Glutamatergic neuron (in vitro differentiated cells): ENCODE results near the gene WWOX. TPM values are rescaled to one million over a fixed set of nuclear protein-coding genes. Genes with fewer than 3 reads are reported as not detected.

ENCODE experiments used
- DNase-seq: peaks from one replicate; pipeline ENCODE4 v3.0.0; 2022
- H3K27ac Mint-ChIP-seq: one replicate; pipeline ENCODE4 v1.8.0; 2020; ENCODE audit warnings: mild to moderate bottlenecking, mixed read lengths, inconsistent platforms; ENCODE audit not compliant: unreplicated experiment
- H3K27me3 Mint-ChIP-seq: one replicate; pipeline ENCODE4 v1.8.0; 2020; ENCODE audit warnings: mild to moderate bottlenecking, moderate library complexity, mixed read lengths, inconsistent platforms; ENCODE audit not compliant: unreplicated experiment
- H3K36me3 Mint-ChIP-seq: one replicate; pipeline ENCODE4 v1.8.0; 2020; ENCODE audit warnings: mild to moderate bottlenecking, mixed read lengths, inconsistent platforms; ENCODE audit not compliant: unreplicated experiment
- H3K4me1 Mint-ChIP-seq: one replicate; pipeline ENCODE4 v1.8.0; 2020; ENCODE audit warnings: mild to moderate bottlenecking, low read depth, mixed read lengths, inconsistent platforms; ENCODE audit not compliant: unreplicated experiment
- H3K4me3 Mint-ChIP-seq: one replicate; pipeline ENCODE4 v1.8.0; 2020; ENCODE audit warnings: mild to moderate bottlenecking, mixed read lengths, inconsistent platforms; ENCODE audit not compliant: unreplicated experiment
- H3K9me3 Mint-ChIP-seq: one replicate; pipeline ENCODE4 v1.8.0; 2020; ENCODE audit warnings: mild to moderate bottlenecking, moderate library complexity, mixed read lengths, inconsistent platforms; ENCODE audit not compliant: unreplicated experiment
- total RNA-seq: library from RNA; stranded (reverse); fragmentation: NEBNext Ultra II Directional; extraction: Animal tissue kit (Norgen Biotek cat#: 25700); gene quantifications from one replicate; pipeline ENCODE4 v1.2.1, GENCODE V29; 2021; ENCODE audit not compliant: unreplicated experiment
- TF ChIP-seq, protein P1 (sequence below): fragments of 200-600 bp; sonication (generic); IDR thresholded peaks from one replicate; pipeline ENCODE4 v1.5.0; 2021; ENCODE audit not compliant: partially characterized antibody, unreplicated experiment

WWOX gene
- total RNA-seq, 1 donor from 2014 or later: 10.3 TPM

DNA sequence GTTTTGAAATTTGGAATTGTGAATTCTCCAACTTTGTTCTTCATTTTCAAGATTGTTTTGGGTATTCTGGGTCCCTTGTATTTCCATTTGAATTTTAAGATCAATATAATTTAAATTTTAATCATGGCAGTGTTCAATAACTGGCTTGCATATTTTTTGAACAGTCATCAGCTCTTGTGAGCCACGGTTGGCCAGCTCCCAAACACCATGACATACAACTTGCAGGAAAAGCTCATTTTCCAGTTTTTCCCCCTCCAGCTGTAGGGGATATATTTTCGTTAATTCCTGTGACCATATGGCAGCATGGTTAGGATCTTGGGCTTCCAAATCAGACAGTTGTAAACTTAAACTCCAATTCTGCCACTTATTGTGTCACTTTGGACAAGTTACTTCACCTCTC lies 690.1 kb downstream of the WWOX start:
- Mint-ChIP-seq H3K27me3 (no peaks in the 10 kb centered on the region), H3K27ac (no peak overlapping the region), H3K4me3 (no peak overlapping the region), H3K4me1 (no peaks in the 10 kb centered on the region), H3K36me3 (no peaks in the 10 kb centered on the region), H3K9me3 (no peaks in the 10 kb centered on the region)
- DNase-seq: no peak
- TF ChIP-seq, protein P1, sequence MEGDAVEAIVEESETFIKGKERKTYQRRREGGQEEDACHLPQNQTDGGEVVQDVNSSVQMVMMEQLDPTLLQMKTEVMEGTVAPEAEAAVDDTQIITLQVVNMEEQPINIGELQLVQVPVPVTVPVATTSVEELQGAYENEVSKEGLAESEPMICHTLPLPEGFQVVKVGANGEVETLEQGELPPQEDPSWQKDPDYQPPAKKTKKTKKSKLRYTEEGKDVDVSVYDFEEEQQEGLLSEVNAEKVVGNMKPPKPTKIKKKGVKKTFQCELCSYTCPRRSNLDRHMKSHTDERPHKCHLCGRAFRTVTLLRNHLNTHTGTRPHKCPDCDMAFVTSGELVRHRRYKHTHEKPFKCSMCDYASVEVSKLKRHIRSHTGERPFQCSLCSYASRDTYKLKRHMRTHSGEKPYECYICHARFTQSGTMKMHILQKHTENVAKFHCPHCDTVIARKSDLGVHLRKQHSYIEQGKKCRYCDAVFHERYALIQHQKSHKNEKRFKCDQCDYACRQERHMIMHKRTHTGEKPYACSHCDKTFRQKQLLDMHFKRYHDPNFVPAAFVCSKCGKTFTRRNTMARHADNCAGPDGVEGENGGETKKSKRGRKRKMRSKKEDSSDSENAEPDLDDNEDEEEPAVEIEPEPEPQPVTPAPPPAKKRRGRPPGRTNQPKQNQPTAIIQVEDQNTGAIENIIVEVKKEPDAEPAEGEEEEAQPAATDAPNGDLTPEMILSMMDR: no peak

- Mint-ChIP-seq H3K27me3 (no peaks in the 10 kb centered on the region), H3K27ac (no peak overlapping the region), H3K4me1 (no peaks in the 10 kb centered on the region), H3K9me3 (no peaks in the 10 kb centered on the region), H3K4me3 (no peak overlapping the region), H3K36me3 (no peaks in the 10 kb centered on the region)
- TF ChIP-seq, protein P1: no peak
- no peak for DNase-seq
These were observed 691.6 kb downstream of the WWOX start for GRCh38 chr16:78791011-78791410.

DNA sequence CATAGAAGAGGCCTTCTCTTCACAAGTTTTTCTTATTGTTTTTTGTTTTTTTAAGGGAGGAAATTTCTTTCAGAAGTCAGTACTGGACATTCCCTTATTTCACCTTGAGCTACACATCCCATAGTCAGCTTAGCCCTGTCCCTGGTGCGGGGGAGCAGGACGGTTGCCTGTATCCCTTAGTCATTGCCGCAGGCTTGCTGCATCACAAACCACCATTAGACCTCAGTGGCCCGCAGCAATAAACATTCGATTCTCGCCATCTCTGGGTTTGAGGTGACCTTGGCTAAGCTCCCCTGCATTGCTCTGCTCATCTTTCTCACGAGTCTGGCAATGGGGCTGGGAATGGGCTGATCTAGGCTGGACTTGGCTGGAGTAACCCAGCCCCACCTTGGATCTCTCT lies 692.5 kb downstream of the WWOX start:
- no peak overlapping the region for H3K4me3 Mint-ChIP-seq
- no peaks in the 10 kb centered on the region for H3K27me3 Mint-ChIP-seq
- no peaks in the 10 kb centered on the region for H3K9me3 Mint-ChIP-seq

DNA sequence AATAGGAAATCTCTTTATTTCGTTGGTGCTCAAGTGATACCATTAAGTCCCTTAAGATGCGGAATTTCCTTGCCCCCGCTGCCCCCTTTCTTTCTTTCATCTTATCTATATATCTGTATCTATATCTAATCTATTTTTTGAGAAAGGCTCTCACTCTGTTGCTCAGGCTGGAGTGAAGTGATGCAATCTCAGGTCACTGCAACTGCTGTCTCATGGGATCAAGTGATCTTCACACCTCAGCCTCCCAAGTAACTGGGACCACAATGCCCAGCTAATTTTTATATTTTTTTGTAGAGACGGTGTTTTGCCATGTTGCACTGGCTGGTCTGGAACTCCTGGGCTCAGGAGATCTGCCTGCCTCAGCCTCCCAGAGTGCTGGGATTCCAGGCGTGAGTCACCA lies 693.5 kb downstream of the WWOX start:
- TF ChIP-seq, protein P1: no peak
- no peaks in the 10 kb centered on the region for H3K4me1 Mint-ChIP-seq
- H3K27ac Mint-ChIP-seq: no peak overlapping the region
- no peak overlapping the region for H3K4me3 Mint-ChIP-seq
- no peaks in the 10 kb centered on the region for H3K36me3 Mint-ChIP-seq
- H3K27me3 Mint-ChIP-seq: no peaks in the 10 kb centered on the region
- no peaks in the 10 kb centered on the region for H3K9me3 Mint-ChIP-seq
- DNase-seq: no peak

More for the DNA sequence above, 692.5 kb downstream of the WWOX start:
- TF ChIP-seq, protein P1: no peak
- Mint-ChIP-seq H3K36me3 (no peaks in the 10 kb centered on the region), H3K27ac (no peak overlapping the region), H3K4me1 (no peaks in the 10 kb centered on the region)
- DNase-seq: no peak

DNA sequence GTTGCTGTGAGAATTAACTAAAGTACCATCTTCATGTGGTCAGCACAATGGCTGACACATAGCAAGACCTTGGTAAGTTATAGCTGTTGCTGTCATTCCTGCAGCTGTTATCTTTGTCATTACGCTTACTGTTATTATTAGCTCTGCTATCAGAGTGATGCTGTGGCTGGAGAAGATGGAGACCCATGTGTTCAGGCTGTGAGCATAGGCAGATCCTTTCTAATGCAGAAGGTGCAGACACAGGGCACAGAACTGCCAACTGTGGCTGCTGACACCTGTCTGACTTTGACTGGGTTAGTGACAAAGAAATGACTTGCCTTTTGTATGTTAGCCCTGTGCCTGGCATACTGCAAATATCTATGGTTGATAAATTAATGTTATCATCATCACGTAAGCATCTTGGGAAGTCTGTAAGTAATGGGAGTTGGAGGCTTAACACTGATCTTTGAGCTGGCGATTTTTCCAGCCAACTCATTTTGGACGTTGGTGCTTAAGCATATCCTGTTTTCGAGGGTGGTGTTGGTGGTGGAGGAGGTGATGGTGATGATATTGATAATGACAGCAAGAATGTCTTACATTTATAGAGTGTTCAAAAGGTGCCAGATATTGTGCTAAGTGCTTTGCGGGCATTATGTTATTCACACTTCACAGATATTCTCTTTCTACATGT lies 695.3 kb downstream of the WWOX start:
- Mint-ChIP-seq H3K36me3 (no peaks in the 10 kb centered on the region), H3K9me3 (no peaks in the 10 kb centered on the region), H3K4me1 (no peaks in the 10 kb centered on the region), H3K4me3 (no peak overlapping the region), H3K27me3 (no peaks in the 10 kb centered on the region), H3K27ac (no peak overlapping the region)
- DNase-seq: no peak
- TF ChIP-seq, protein P1: no peak
